Endometrium (tissue), 2 donors: Measurements from ENCODE around the gene NXPH3.
A peak's percentile ranks its signal among the peaks of the same experiment; 100 is the strongest.

Experiments used
- FAIRE-seq: peaks from 2 replicates; lab custom pipeline; 2012; peaks lifted over from hg19 to GRCh38; lab: Jason Lieb, UNC
- donor health status: control.
- donor health status: control.

Gene NXPH3

DNA sequence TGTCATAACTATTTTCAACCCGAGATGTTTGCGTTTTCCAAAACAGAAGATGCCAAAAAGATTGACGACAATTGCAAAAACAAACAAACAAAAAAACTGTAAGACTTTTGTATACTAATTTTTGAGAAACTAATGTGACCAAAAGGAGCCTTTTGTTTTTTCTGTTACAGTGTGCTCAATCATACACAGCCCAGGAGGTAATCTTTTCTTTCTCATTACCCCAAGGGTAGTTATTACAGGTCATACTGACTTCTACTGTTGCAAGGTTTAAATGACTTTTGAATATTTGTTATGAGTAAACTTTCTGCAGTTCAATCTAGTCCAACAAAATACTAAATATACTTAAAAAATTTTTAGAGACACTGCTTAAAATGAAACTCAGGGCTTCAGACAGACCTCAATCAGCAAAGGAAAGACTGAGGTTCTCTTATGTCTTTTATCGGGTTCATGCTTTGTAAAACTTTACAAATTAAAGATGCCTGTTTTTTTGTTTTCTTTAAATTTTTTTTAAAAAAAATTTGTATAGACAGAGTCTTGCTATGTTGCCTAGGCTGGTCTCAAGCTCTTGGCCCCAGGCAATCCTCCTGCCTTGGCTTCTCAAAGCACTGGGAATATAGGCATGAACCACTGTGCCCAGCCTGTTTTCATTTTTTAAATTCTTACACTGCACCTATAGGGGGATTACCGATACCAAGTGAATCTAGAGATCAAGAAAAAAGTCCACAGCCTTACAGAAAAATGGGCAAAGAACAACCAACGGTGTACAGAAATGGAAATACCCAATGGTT lies 54.6 kb downstream of the NXPH3 start:
- peak; percentile 93 for FAIRE-seq

DNA sequence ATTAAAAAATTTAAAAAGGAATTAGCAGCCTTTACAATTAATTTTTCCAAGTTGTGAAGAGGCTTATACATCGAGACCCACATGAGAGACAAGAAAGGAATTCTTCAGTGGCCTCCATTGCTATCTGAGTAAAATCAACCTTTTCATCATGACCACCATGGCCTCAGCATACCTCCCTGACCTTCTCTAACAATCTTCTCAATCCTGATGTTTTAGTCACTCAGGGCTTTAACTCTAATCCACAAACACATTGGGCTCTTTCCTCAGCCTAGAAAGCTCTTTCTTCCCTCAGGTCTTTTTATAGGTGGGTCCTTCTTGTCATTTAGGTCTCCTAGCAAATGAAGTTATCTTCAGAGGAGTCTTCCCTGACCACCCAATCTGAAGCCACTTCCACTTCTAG lies 55.8 kb downstream of the NXPH3 start:
- no peak for FAIRE-seq
